GM12872 (cell line): ENCODE results near the gene AGPAT1.

Experiments used
- TF ChIP-seq, protein P1 (sequence below): IDR thresholded peaks from 3 replicates; pipeline ENCODE4 v1.5.1; 2011; ENCODE audit warnings: low read depth, mild to moderate bottlenecking, low read length, moderate library complexity; ENCODE audit not compliant: insufficient read depth

The AGPAT1 gene

DNA sequence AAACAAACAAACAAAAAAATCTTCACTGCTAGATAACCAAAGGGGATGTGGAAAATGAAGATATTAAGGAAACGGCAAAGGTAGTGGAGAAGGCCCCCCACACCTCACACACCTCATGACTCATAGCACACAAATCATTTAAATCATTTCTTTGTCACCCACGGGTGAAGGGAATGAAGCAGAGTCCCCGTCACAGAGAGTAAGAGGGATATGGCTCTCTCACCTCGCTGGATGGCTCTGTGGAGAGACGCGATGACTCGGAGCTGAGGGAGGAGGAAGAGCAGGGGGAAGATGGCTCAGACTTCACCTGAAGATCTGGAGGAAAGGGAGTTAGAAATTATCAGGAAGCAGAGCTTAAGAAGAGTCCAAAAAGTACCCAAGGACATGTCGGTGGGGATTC, 49.0 kb downstream of the AGPAT1 start:
- TF ChIP-seq, protein P1, sequence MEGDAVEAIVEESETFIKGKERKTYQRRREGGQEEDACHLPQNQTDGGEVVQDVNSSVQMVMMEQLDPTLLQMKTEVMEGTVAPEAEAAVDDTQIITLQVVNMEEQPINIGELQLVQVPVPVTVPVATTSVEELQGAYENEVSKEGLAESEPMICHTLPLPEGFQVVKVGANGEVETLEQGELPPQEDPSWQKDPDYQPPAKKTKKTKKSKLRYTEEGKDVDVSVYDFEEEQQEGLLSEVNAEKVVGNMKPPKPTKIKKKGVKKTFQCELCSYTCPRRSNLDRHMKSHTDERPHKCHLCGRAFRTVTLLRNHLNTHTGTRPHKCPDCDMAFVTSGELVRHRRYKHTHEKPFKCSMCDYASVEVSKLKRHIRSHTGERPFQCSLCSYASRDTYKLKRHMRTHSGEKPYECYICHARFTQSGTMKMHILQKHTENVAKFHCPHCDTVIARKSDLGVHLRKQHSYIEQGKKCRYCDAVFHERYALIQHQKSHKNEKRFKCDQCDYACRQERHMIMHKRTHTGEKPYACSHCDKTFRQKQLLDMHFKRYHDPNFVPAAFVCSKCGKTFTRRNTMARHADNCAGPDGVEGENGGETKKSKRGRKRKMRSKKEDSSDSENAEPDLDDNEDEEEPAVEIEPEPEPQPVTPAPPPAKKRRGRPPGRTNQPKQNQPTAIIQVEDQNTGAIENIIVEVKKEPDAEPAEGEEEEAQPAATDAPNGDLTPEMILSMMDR: no peak

DNA sequence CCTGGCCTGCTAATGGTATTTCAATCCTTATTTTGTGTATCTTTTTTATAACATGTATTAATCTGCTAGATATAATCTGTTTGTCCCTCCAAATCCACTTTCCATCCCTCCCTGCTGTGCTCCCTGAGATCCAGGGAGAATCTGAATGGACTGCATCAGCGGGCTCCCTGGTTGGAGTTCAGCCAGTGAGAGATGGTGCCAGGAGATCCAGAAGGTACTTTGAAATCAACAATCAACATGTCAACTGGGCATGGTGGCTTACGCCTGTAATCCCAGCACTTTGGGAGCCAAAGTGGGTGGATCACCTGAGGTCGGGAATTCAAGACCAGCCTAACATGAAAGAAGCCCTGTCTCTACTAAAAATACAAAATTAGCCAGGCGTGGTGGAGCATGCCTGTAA, 52.2 kb downstream of the AGPAT1 start:
- TF ChIP-seq, protein P1: no peak

DNA sequence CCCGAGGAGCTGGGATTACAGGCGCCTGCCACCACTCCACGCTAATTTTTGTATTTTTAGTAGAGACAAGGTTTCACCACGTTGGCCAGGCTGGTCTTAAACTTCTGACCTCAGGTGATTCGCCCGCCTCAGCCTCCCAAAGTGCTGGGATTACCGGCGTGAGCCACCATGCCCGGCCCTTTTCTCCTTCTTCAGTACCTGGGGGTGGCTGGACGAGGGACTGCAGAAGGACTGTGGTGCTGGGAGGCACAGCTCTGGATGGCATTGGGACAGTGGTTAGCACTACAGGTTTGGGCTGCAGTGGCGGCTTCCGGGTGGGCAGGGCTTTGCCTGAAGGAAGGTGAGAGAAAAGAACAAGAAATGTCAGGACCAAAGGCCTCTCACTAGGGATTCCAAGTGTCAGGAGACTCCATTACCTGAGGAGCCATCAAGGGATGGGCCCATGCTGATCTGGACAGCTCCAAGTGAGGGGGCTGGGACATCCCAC, 55.3 kb downstream of the AGPAT1 start:
- TF ChIP-seq, protein P1: no peak

DNA sequence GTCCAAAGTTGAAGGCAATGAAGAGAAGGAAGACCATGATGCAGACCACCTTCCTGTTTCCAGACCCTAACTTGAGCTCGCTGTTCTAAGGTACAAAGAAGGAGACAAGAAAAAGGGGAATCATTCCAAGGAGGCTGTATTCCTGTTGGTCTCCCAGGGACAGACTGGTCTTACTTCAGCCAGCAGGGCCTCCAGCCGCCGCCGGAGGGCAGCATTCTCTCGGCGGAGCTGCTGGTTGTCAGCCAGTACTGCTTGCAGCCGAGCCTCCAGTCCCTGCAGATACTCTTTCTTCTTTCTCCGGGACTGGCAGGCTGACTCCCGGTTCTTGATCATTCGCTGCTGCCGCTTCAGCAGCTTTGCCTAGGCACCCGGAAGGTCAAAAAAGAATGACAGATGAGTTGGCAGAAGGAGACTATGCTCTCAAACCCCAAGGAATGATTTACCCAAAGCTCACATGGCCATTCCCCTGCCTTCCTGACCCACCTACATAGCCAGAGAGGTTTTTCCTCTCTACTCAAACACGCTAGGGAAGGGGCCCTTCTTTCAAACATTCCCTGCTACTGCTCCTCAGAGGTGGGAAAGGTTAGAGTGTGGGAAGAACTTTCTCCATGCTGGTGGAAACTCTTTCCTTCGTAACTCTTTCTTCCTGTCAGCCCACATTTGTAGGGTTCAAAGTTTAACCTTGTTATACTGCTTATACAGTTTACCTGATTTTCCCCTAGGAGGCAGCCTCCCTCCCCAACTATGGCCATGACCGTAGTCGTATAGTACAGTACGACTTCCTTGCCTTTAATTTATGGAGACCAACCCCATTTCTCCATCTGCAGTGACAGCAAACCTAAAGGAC, 56.9 kb downstream of the AGPAT1 start:
- TF ChIP-seq, protein P1: peak; percentile 98
